Measurements from ENCODE around the gene FBXO8.

- no peak for TF ChIP-seq RAD21 (IDR thresholded peaks at IDR 0.05; ENCODE audit: low read length)
- TF ChIP-seq, protein P1, sequence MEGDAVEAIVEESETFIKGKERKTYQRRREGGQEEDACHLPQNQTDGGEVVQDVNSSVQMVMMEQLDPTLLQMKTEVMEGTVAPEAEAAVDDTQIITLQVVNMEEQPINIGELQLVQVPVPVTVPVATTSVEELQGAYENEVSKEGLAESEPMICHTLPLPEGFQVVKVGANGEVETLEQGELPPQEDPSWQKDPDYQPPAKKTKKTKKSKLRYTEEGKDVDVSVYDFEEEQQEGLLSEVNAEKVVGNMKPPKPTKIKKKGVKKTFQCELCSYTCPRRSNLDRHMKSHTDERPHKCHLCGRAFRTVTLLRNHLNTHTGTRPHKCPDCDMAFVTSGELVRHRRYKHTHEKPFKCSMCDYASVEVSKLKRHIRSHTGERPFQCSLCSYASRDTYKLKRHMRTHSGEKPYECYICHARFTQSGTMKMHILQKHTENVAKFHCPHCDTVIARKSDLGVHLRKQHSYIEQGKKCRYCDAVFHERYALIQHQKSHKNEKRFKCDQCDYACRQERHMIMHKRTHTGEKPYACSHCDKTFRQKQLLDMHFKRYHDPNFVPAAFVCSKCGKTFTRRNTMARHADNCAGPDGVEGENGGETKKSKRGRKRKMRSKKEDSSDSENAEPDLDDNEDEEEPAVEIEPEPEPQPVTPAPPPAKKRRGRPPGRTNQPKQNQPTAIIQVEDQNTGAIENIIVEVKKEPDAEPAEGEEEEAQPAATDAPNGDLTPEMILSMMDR (IDR thresholded peaks at IDR 0.05): no peak
- TF ChIP-seq POLR2AphosphoS5 (IDR thresholded peaks at IDR 0.05; ENCODE audit: low read depth, low read length): peak; percentile 44; the same call in 1 of the 2 replicates
- no peak for TF ChIP-seq REST (IDR thresholded peaks at IDR 0.05; ENCODE audit: low read depth, low read length)
These were observed 76.1 kb downstream of the FBXO8 start for GRCh38 chr4:174207367-174207766.
